ENCODE results near the gene CYP11A1. TPM values are rescaled to one million over a fixed set of nuclear protein-coding genes. Genes with fewer than 3 reads are reported as not detected.

The CYP11A1 gene
- total RNA-seq, 2 experiments from 2014 or later: 0.29 to 0.31 TPM

GRCh38 chr15:74297887-74298286 is 69.6 kb downstream of the CYP11A1 start:
- DNase-seq (no peak), ATAC-seq (no peak)
- no peak for TF ChIP-seq CTCF (IDR thresholded peaks at IDR 0.05)
- POLR2A ChIA-PET: no interaction called here
- H3K4me3 Mint-ChIP-seq: no peak overlapping the region
- peaks cover 18% of the 10 kb centered on the region for H3K27me3 Mint-ChIP-seq
- intact Hi-C loops (cut with micrococcal nuclease): loop anchor here (10.0 kb wide), 1 partner anchor 73 kb away; no protein-coding TSS in a partner anchor
- H3K9me3 Mint-ChIP-seq: no peaks in the 10 kb centered on the region
- CTCF ChIA-PET: interaction anchor here (1.4 kb wide), 1 partner anchor 24 kb away, joined by 4 read pairs; no protein-coding TSS in a partner anchor
- H3K4me1 Mint-ChIP-seq (ENCODE audit: low read depth): no peaks in the 10 kb centered on the region
- H3K36me3 Mint-ChIP-seq (ENCODE audit: low read depth): no peaks in the 10 kb centered on the region
- no peak overlapping the region for H3K27ac Mint-ChIP-seq

DNA sequence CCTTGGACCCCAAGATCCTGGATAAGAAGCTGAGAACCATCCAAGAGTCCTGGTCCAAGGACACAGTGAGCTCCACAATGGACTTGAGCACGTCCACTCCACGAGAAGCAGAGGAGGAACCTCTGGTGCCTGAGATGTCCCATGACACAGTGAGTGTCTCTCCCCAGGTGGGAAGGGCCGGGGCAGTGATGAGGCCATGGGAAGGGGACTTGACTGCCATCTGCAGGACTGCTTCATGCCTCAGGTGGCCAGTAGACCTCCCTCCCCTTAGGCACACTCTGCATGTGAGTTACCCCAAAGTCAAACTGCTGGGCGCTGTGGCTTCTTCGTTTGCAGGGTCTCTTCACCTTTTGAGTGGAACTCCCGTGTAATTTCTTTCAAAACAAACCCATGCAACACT is 71.6 kb downstream of the CYP11A1 start:
- intact Hi-C loops (cut with micrococcal nuclease): loop anchor here (10.0 kb wide), 1 partner anchor 71 kb away; no protein-coding TSS in a partner anchor
- Mint-ChIP-seq H3K4me1 (ENCODE audit: low read depth) (peaks cover 8% of the 10 kb centered on the region), H3K4me3 (no peak overlapping the region), H3K27me3 (peaks cover 13% of the 10 kb centered on the region), H3K27ac (no peak overlapping the region), H3K9me3 (no peaks in the 10 kb centered on the region), H3K36me3 (ENCODE audit: low read depth) (no peaks in the 10 kb centered on the region)
- DNase-seq (no peak), ATAC-seq (no peak)
- ChIA-PET CTCF (interaction anchor here (2.3 kb wide), 1 partner anchor 12 kb away, joined by 8 read pairs; no protein-coding TSS in a partner anchor), POLR2A (no interaction called here)
- TF ChIP-seq CTCF (IDR thresholded peaks at IDR 0.05): no peak

GRCh38 chr15:74294010-74294409 is 73.4 kb downstream of the CYP11A1 start:
- Mint-ChIP-seq H3K4me3 (no peak overlapping the region), H3K27ac (no peak overlapping the region), H3K4me1 (ENCODE audit: low read depth) (peaks cover 13% of the 10 kb centered on the region), H3K9me3 (no peaks in the 10 kb centered on the region), H3K27me3 (peaks cover 15% of the 10 kb centered on the region), H3K36me3 (ENCODE audit: low read depth) (no peaks in the 10 kb centered on the region)
- no peak for ATAC-seq
- CTCF ChIA-PET: interaction anchor here (0.8 to 1.8 kb wide), 3 partner anchors 14 to 28 kb away, joined by 3 to 4 read pairs (median 3); no protein-coding TSS in a partner anchor
- no peak for DNase-seq
- POLR2A ChIA-PET: no interaction called here
- TF ChIP-seq CTCF (IDR thresholded peaks at IDR 0.05): no peak
- intact Hi-C loops (cut with micrococcal nuclease): loop anchor here (10.0 kb wide), 1 partner anchor 69 kb away; no protein-coding TSS in a partner anchor

GRCh38 chr15:74293021-74293810 is 74.2 kb downstream of the CYP11A1 start:
- no peak for TF ChIP-seq CTCF (IDR thresholded peaks at IDR 0.05)
- CTCF ChIA-PET: interaction anchor here (0.8 to 1.8 kb wide), 2 partner anchors 14 to 29 kb away, joined by 3 to 4 read pairs; no protein-coding TSS in a partner anchor
- POLR2A ChIA-PET: no interaction called here
- Mint-ChIP-seq H3K27me3 (peaks cover 16% of the 10 kb centered on the region), H3K36me3 (ENCODE audit: low read depth) (no peaks in the 10 kb centered on the region), H3K4me1 (ENCODE audit: low read depth) (peaks cover 13% of the 10 kb centered on the region), H3K4me3 (no peak overlapping the region), H3K9me3 (no peaks in the 10 kb centered on the region), H3K27ac (no peak overlapping the region)
- DNase-seq (no peak), ATAC-seq (no peak)
- intact Hi-C loops (cut with micrococcal nuclease): loop anchor here (10.0 kb wide), 1 partner anchor 68 kb away; no protein-coding TSS in a partner anchor

Data from activated CD8-positive, alpha-beta T cell treated with anti-CD3 and anti-CD28 coated beads for 36 hours (primary cell).